ENCODE measurements around the gene PEX11B.

GRCh38 chr1:145926686-145927062, 8.2 kb upstream of the PEX11B start:
- TF ChIP-seq POLR2A (IDR thresholded peaks at IDR 0.05; ENCODE audit: low read length), result no peak
- no peak for TF ChIP-seq GATA1 (IDR thresholded peaks at IDR 0.05; ENCODE audit: low read depth, low read length)
